ENCODE results near the gene RABGAP1L.

The RABGAP1L gene

GRCh38 chr1:174954073-174954460, 794.7 kb downstream of the RABGAP1L start:
- DNase-seq = no peak

DNA sequence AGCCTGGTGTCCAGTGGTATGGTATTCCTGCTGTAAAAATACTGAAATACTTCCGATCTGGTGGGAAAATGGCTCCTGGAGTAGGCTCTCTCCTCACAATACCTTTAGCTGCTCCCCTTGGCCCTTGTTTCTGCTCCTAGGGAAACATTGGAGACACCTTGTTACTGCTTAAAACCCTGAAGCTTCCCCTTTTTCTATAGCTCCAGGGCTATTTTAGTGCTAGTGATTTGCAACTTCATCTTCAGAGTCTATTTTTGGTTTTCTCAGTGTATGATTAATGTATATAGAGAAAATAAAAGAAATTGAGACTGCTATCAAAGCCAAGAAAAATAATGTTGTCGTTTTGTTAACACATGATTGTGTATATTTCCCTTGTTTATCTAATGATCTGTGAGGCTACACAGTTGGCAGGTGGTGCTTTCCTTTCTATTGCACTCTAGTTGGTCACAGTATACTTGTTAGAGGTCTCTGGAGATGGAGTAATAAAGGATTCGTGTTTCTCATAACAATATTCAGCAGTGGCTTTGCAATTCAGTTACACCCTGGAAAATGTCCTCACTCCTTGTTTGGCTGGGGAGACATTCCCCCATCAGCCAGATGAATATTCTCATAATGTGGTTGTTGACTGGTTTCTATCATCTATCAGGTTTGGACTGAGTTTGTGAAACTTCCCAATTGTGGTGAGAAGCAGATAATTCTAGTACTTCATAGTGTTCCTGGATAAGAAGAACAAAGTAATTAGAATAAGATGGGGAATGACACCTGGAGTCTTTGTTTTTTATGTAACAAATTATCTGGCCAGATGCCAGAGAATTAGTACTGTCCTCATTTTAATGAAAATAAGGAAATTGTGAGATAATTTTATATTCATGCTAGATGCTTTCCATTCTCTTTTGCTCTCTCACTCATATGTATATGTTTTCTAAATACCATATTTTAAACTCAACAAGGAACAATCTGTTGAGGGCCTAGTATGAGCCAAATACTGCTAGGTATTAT, 795.6 kb downstream of the RABGAP1L start:
- DNase-seq = no peak

GRCh38 chr1:174956086-174956485, 796.8 kb downstream of the RABGAP1L start:
- DNase-seq = no peak

DNA sequence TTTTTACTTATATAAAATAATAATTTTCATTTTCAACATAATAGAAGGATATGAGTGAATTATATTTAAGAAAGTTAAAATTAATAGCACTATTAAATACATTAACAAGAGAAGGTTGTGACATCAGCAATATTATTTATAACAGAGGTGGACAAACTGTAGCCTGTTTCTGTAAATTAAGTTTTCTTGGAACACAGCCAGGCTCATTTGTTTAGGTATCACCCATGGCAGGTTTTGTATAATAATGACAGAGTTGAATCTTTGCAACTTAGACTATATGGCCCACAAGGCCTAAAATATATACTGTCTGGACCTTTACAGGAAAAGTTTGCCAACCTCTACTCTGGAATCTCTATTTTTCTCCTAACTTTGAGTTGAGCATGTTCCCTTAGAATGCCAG, 797.7 kb downstream of the RABGAP1L start:
- DNase-seq = no peak

DNA sequence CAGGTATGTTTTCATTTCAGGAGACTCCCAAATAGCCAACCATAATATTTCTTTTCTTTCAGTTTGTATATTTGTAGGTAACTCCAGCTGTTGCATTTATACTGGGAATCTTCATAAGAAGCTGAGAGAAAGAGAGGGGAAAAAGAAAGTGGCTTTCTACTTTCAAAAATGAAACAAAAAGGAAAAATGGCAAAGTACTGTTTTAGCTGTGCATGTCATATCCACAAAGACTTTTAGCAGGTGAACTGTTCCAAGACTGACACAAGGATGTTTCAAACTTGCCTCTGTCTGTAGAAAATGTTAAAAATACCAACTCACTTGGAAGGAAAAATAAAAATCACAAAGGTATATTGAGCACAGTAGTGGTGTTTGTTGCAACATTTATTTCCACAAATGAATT, 798.5 kb downstream of the RABGAP1L start:
- DNase-seq = no peak

DNA sequence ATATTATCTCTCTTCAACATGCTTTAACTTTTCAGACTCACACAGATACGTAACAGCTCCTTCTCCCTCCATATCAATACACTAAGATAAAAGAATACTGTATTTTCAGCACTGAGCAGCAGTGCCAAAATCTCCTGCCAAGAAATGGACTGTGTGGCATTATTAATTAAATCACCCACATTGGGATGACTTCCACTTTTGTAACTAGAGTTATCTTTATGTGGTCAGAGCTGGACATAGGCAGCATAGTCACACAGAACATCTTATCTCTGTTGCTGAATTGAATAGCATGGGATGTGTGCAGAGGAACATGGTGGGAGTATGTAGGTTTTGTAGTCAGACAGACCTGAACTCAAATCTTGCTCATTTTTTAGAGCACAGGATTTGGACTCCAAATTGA, 799.1 kb downstream of the RABGAP1L start:
- DNase-seq = no peak

- DNase-seq = no peak
Measured at GRCh38 chr1:174960362-174960761, 801.0 kb downstream of the RABGAP1L start.

DNA sequence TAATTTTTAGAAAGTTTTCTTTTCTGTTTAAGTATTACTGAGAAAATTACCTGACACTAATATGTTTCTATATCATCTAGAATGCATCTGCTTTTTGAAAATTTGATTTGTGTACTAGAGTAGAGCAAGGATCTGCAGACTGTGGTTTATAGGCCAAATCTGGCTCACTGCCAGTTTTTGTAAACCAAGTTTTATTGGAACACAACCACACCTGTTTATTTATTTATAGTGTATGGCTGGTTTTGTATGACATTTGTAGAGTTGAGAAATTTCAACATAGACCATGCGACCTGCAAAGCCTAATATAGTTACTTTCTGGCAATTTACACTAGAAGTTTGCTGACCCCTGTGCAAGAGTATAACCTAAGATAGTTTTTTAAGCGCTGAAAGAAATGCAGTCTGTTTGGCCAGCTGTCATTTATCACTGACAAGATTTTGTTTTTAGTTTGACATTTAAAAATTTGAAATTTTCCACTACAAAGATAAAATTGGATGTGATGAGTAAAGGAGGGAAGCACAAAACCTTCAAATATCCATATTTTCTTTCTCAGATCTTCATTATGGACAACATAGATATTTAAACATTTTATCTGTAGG, 804.3 kb downstream of the RABGAP1L start:
- no peak for DNase-seq

DNA sequence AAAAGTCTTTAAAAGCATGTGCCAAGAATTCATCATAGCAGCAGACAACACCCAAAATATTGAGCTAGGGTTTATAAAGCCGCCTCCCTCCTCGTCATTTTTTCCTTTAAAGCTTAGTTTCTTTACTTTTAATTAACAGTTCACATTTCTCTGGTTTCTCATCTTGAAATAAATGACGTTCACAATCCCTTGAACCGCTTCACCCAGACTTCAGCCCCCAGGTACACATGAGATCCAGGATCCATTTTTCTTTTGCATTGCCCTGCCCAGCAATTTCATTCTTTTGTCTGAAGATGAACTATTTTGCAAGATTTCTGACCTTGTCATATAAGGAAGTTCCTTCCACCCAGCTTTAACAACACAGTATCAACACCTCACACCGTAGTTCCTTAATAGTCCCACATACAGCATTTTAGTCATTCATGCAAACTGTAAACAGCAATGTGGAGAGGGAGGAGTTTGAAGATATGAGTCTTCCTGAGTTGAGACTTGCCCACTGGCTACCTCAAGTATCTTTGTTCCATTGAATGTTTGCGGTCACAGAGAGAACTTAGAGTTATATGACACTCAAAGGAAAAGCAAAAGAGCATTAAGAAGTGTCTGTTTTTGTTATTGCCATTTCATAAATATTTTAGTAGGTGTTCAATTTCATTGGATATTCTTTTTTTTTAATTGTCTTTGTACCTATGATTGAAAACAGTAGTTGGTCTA, 805.1 kb downstream of the RABGAP1L start:
- DNase-seq = no peak

DNA sequence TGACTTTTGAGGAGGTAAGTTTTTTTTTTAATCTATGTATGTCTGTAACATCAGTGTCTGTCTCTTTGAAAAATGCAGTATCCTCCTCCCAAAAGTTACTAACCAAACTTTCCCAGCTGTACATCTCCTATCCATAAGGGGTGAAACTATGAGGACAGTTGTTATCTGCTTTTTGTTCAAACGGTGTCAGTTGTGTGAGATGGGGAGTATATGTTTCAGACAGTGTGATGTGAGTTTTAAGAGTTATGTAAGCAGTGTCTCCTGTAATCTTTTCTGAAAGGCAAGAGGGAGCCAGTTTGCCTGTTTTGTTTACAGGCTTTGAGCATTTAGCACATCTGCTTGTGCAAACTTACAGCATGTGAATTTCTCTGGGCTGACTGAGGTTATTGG, 805.6 kb downstream of the RABGAP1L start:
- DNase-seq = no peak

GRCh38 chr1:174965362-174966007, 806.2 kb downstream of the RABGAP1L start:
- DNase-seq = no peak

GRCh38 chr1:174966008-174966572, 806.8 kb downstream of the RABGAP1L start:
- no peak for DNase-seq

- no peak for DNase-seq
Measured at GRCh38 chr1:174967845-174968705, 808.8 kb downstream of the RABGAP1L start.

- no peak for DNase-seq
Measured at GRCh38 chr1:174968750-174969244, 809.5 kb downstream of the RABGAP1L start.

GRCh38 chr1:174969977-174970376, 810.7 kb downstream of the RABGAP1L start:
- no peak for DNase-seq

- DNase-seq = no peak
Measured at GRCh38 chr1:174971466-174971865, 812.1 kb downstream of the RABGAP1L start.

DNA sequence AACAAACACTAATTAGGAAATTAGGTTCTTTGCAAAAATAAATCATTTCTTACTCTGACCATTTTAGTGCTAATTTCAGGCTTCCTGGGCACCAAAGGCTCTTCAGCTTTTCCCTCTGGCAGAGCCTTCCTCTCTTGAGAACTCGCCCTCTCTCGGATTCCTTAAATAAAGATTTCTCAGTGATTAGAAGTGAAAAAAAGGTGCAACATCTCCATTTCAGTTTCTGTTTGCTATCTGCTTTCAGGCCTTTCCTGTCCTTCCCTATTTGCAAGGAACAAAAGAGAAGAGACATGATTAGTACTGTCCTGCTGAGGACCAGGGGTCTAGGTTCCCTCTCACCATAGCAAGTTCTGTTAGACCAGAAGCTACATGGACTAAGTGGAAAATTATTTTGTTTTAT, 812.6 kb downstream of the RABGAP1L start:
- DNase-seq = no peak

GRCh38 chr1:174974711-174975119, 815.4 kb downstream of the RABGAP1L start:
- DNase-seq = no peak

- DNase-seq = no peak
Measured at GRCh38 chr1:174975764-174976163, 816.4 kb downstream of the RABGAP1L start.

DNA sequence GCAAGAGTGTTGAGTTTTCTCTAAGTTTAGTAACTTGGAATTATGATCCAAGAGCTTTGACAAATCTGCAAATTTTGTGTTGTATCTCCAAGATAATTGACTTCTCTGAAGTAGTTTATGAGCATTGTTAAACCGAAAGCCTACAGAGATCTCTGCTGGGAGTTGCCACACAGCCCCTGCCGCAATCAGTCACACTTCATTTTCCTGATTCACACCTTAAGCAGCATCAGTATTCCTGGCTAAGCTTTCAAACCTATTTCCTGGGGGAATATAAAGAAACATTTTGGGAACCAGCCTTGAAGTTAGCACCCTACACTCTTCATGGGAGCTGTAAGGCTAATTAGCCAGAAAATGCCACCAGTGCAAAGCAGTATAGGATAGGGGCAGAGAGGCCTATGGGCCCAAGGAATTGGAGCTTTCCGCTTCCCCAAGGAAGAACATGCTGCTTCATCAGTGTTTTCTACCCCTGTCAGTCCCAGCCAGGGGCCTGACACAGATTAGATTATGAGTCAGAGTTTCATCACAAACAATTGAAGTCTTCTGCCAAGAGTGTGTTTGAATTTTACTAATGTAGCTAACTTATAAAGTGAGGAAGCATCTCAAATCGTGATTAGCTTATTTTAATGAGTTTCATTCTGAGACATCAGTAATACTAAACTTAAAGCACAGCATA, 817.3 kb downstream of the RABGAP1L start:
- DNase-seq = no peak
